ENCODE data around the gene TRAF7.
"Not testable (repeated sequence)": the region's sequence is repeated elsewhere in the genome, so short reads cannot be mapped to it uniquely, and the experiment has no call there.

DNA sequence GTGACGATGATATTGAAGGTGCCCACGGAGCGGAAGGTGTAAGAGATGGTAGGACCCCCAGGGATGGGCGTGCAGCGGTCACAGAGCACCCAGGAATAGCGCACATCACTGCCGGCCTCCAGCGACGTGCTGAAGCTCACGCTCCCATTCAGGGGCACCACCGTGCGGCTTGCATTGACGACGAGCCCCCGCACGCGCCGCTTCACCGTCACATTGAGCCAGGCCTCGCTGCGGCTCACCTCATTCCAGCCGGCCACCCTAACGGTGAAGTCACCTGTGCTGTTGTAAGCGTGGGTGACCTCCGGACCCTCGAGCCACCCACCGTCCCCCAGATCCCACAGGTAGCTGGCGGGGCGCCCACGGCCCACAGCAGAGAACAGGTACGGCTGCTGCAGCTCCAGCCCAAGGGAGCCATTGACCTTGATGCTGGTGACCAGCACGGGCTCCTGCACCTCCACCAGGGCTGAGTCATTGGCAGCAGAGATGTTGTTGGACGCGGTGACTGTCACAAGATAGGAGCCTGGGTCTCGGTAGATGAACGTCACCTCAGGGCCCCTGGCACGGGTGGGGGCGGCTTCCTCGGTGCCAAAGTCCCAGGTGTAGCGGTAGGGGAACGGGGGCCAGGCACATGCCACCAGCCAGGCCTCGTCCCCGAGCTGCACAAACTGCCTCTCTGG lies 45.1 kb upstream of the TRAF7 start:
- TF ChIP-seq, protein P1, sequence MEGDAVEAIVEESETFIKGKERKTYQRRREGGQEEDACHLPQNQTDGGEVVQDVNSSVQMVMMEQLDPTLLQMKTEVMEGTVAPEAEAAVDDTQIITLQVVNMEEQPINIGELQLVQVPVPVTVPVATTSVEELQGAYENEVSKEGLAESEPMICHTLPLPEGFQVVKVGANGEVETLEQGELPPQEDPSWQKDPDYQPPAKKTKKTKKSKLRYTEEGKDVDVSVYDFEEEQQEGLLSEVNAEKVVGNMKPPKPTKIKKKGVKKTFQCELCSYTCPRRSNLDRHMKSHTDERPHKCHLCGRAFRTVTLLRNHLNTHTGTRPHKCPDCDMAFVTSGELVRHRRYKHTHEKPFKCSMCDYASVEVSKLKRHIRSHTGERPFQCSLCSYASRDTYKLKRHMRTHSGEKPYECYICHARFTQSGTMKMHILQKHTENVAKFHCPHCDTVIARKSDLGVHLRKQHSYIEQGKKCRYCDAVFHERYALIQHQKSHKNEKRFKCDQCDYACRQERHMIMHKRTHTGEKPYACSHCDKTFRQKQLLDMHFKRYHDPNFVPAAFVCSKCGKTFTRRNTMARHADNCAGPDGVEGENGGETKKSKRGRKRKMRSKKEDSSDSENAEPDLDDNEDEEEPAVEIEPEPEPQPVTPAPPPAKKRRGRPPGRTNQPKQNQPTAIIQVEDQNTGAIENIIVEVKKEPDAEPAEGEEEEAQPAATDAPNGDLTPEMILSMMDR (IDR thresholded peaks at IDR 0.05) = not testable (repeated sequence)
- TF ChIP-seq EZH2 (IDR thresholded peaks at IDR 0.05; ENCODE audit: borderline replicate concordance, insufficient read depth, low read depth, low read length, poor library complexity, severe bottlenecking) = not testable (repeated sequence)
